AG04450 (cell line): ENCODE measurements around the gene NOSTRIN. TPM values are rescaled to one million over a fixed set of nuclear protein-coding genes. Genes with fewer than 3 reads are reported as not detected.

ENCODE experiments used
- CTCF ChIA-PET: fragments of 300-600, 350-600 bp; formaldehyde crosslinking; extraction: SDS; loops from one replicate; lab custom pipeline; 2022; ENCODE audit warnings: antibody characterized with exemption, inconsistent platforms; lab: Charles Lee
- POLR2A ChIA-PET: fragments of 350-600 bp; formaldehyde crosslinking; extraction: SDS; loops from one replicate; lab custom pipeline; 2021; ENCODE audit warnings: antibody characterized with exemption, inconsistent platforms; lab: Yijun Ruan, JAX
- DNase-seq: peaks from one replicate; pipeline ENCODE4 v3.0.0-alpha.2; 2011; ENCODE audit warnings: low read depth, low spot score
- H3K27ac ChIP-seq: one replicate; pipeline ENCODE4 v1.5.1; 2012; ENCODE audit warnings: low read depth, low read length, control low read depth
- H3K27me3 ChIP-seq: one replicate; pipeline ENCODE4 v1.6.0; 2012; ENCODE audit warnings: low read length; ENCODE audit not compliant: control insufficient read depth, insufficient read depth
- H3K4me3 ChIP-seq: 2 replicates; pipeline ENCODE4 v1.5.1; 2011; ENCODE audit warnings: mild to moderate bottlenecking, low read depth, low read length, control low read depth
- H3K9me3 ChIP-seq: 2 replicates; pipeline ENCODE4 v1.5.1; 2012; ENCODE audit warnings: low read length; ENCODE audit not compliant: control insufficient read depth, insufficient read depth
- polyA plus RNA-seq: library from polyadenylated mRNA; depleted of rRNA; stranded (reverse); fragments of >200 nt; gene quantifications from 2 replicates; pipeline ENCODE4 v1.2.3, GENCODE V29; 2011
- TF ChIP-seq, protein P1 (sequence below): IDR thresholded peaks from 2 replicates; pipeline ENCODE4 v1.5.1; 2011; ENCODE audit warnings: low read depth, low read length, control low read depth, inconsistent platforms

Gene NOSTRIN
- polyA plus RNA-seq, 1 experiment, result 0.10 TPM

DNA sequence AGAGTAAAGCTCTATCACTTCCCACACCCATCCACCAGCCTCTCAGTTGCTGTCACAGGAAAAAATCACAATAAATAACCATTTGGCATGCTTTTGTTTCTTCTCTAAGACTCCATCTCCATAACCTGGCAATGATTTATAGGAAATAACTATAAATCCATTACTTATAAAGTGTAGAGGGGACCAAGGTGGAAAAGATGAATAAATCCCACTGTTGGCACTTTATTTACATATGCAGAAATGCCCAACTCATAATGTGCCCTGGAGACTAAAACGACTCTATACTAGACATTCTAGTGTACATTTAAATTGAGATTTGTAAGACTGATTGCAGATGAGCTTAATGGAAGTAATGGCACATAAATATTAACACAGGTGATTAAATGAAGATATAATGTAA lies 7.5 kb upstream of the NOSTRIN start:
- no peak overlapping the region for H3K27ac ChIP-seq
- H3K27me3 ChIP-seq, result no peaks in the 10 kb centered on the region
- DNase-seq, result no peak
- TF ChIP-seq, protein P1, sequence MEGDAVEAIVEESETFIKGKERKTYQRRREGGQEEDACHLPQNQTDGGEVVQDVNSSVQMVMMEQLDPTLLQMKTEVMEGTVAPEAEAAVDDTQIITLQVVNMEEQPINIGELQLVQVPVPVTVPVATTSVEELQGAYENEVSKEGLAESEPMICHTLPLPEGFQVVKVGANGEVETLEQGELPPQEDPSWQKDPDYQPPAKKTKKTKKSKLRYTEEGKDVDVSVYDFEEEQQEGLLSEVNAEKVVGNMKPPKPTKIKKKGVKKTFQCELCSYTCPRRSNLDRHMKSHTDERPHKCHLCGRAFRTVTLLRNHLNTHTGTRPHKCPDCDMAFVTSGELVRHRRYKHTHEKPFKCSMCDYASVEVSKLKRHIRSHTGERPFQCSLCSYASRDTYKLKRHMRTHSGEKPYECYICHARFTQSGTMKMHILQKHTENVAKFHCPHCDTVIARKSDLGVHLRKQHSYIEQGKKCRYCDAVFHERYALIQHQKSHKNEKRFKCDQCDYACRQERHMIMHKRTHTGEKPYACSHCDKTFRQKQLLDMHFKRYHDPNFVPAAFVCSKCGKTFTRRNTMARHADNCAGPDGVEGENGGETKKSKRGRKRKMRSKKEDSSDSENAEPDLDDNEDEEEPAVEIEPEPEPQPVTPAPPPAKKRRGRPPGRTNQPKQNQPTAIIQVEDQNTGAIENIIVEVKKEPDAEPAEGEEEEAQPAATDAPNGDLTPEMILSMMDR, result no peak
- ChIA-PET CTCF (interaction anchor here (1.1 kb wide), 1 partner anchor 126 kb away, joined by 3 read pairs; no protein-coding TSS in a partner anchor), POLR2A (no interaction called here)
- H3K9me3 ChIP-seq, result no peaks in the 10 kb centered on the region
- no peak overlapping the region for H3K4me3 ChIP-seq

DNA sequence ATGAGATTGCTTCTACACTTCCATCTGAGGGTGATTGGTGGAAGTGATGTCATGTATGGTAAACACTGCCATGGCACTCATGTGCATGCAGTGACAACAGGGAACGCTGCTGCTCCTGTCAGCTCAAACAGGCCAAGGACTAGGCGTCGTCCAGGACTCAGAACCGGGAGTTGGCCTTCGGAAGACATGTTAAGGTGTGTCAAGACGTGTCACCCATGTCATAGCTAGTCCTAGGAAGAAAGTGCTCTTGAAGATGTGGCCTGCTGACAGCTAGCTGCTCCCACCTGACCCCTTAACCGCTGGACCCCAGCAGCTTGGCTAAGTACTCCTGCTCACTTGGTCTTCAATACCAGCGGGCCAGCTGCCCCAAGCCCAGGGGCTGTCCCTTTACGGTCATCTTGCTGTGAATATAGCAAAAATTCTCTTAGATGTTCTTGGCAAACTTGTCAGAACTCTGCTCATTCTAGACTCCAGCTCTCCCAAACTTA lies 6.3 kb upstream of the NOSTRIN start:
- ChIA-PET CTCF (interaction anchor here (0.7 to 1.8 kb wide), 3 partner anchors 22 to 449 kb away, joined by 3 to 12 read pairs (median 7); no protein-coding TSS in a partner anchor), POLR2A (interaction anchor here (0.6 kb wide), 1 partner anchor 8 kb away, joined by 9 read pairs; no protein-coding TSS in a partner anchor)
- DNase-seq, result no peak
- Histone ChIP-seq H3K27me3 (no peaks in the 10 kb centered on the region), H3K4me3 (no peak overlapping the region), H3K27ac (no peak overlapping the region), H3K9me3 (no peaks in the 10 kb centered on the region)
- TF ChIP-seq, protein P1, result no peak

DNA sequence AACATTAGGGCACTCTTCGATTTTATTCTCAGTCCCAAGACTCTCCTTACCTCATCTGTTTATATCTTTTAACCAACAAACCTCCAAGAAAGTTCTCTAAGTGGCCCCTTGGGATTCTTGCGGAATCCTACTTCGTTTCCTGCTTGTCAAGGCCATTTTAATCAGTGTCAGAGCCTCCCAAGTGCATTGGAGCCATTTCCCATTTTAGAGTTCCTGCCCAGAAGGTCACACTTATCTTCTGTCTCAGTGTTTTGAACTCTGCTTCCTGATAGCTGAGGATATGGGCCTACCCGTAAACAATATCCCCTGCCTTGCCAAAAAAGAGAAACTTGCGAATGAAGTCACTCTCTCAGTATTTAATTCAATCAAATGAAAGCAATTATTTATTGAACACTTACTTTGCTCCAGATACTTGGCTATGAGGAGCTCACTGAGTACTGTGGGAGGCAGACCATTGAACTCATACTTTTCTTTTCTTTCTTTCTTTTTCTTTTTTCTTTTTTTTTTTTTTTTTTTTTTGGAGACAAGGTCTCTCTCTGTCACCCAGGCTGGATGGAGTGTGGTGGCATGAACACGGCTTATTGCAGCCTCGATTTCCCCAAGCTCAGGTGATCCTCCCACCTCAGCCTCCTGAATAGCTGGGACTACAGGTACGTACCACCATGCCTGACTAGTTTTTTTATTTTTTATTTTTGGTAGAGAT lies 5.7 kb upstream of the NOSTRIN start:
- H3K27me3 ChIP-seq, result no peaks in the 10 kb centered on the region
- no peak overlapping the region for H3K27ac ChIP-seq
- no peak overlapping the region for H3K4me3 ChIP-seq
- ChIA-PET POLR2A (interaction anchor here (0.6 kb wide), 1 partner anchor 8 kb away, joined by 9 read pairs; no protein-coding TSS in a partner anchor), CTCF (interaction anchor here (0.7 to 1.8 kb wide), 2 partner anchors 23 to 450 kb away, joined by 7 to 12 read pairs; no protein-coding TSS in a partner anchor)
- DNase-seq, result no peak
- TF ChIP-seq, protein P1, result no peak
- H3K9me3 ChIP-seq, result no peaks in the 10 kb centered on the region

DNA sequence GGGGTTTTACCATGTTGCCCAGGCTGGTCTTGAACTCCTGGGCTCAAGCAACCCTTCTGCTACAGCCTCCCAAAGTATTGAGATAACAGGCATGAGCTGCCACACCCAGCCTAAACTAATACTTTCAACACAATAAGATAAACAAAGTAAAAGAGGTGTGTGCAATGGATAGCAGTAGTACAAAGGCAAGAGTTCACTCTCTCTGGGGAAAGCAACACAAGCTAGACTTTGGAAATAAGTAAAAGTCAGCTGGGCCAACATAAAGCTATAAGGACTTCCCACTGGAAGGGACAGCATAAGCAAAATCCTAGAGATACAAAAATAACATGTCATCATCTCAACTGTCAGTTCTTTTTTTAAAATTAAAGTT lies 5.2 kb upstream of the NOSTRIN start:
- H3K4me3 ChIP-seq, result no peak overlapping the region
- no peak overlapping the region for H3K27ac ChIP-seq
- H3K9me3 ChIP-seq, result no peaks in the 10 kb centered on the region
- TF ChIP-seq, protein P1, result no peak
- ChIA-PET CTCF (interaction anchor here (1.8 kb wide), 1 partner anchor 23 kb away, joined by 12 read pairs; no protein-coding TSS in a partner anchor), POLR2A (no interaction called here)
- H3K27me3 ChIP-seq, result no peaks in the 10 kb centered on the region
- no peak for DNase-seq
